Sigmoid colon (tissue), 4 donors: ENCODE data around the gene OR7A17.

Experiments used
- EP300 ChIP-seq, 4 donors: sonication (generic); formaldehyde crosslinking; IDR thresholded peaks; one replicate each; pipeline ENCODE4 v1.6.1; 2017; ENCODE audit warnings: antibody characterized with exemption in 4 of 4
- POLR2AphosphoS5 ChIP-seq, 4 donors: sonication (generic); formaldehyde crosslinking; IDR thresholded peaks; one replicate each; pipeline ENCODE4 v1.6.1; 2017; ENCODE audit warnings: antibody characterized with exemption in 4 of 4
- TF ChIP-seq, protein P1 (sequence below), 4 experiments: fragments of 450-650 bp in 3 of 4; fragments of 200-600 bp in 1 of 4; IDR thresholded peaks; one replicate each; pipeline ENCODE4 v1.5.1; 2016 to 2019; ENCODE audit warnings: antibody characterized with exemption in 4 of 4, mild to moderate bottlenecking in 3 of 4, moderate library complexity in 2 of 4

- TF ChIP-seq, protein P1, sequence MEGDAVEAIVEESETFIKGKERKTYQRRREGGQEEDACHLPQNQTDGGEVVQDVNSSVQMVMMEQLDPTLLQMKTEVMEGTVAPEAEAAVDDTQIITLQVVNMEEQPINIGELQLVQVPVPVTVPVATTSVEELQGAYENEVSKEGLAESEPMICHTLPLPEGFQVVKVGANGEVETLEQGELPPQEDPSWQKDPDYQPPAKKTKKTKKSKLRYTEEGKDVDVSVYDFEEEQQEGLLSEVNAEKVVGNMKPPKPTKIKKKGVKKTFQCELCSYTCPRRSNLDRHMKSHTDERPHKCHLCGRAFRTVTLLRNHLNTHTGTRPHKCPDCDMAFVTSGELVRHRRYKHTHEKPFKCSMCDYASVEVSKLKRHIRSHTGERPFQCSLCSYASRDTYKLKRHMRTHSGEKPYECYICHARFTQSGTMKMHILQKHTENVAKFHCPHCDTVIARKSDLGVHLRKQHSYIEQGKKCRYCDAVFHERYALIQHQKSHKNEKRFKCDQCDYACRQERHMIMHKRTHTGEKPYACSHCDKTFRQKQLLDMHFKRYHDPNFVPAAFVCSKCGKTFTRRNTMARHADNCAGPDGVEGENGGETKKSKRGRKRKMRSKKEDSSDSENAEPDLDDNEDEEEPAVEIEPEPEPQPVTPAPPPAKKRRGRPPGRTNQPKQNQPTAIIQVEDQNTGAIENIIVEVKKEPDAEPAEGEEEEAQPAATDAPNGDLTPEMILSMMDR (IDR thresholded peaks at IDR 0.05): no peak
- TF ChIP-seq POLR2AphosphoS5 (IDR thresholded peaks at IDR 0.05) (no peak), EP300 (IDR thresholded peaks at IDR 0.05) (no peak)
Observed at GRCh38 chr19:14933506-14933905, 47.6 kb upstream of the OR7A17 start.
